Endodermal cell (in vitro differentiated cells): ENCODE results near the gene DCTD. TPM values are rescaled to one million over a fixed set of nuclear protein-coding genes. Genes with fewer than 3 reads are reported as not detected.
A peak's percentile ranks its signal among the peaks of the same experiment; 100 is the strongest.

ENCODE experiments used
- DNase-seq: peaks from one replicate; pipeline ENCODE4 v3.0.0-alpha.2; 2017
- H3K27ac ChIP-seq: 2 replicates; pipeline ENCODE4 v1.5.1; 2013; ENCODE audit warnings: mild to moderate bottlenecking, low read depth, low read length, moderate library complexity
- H3K27me3 ChIP-seq: 2 replicates; pipeline ENCODE4 v1.6.1; 2013; ENCODE audit warnings: mild to moderate bottlenecking, low read length, moderate library complexity; ENCODE audit not compliant: insufficient read depth, control insufficient read depth, poor library complexity, severe bottlenecking
- H3K36me3 ChIP-seq: 2 replicates; pipeline ENCODE4 v1.7.0; 2013; ENCODE audit warnings: mild to moderate bottlenecking, low read length, moderate library complexity; ENCODE audit not compliant: control insufficient read depth, insufficient read depth
- H3K4me1 ChIP-seq: one replicate; pipeline ENCODE4 v1.7.0; 2013; ENCODE audit warnings: low read length; ENCODE audit not compliant: control insufficient read depth, insufficient read depth
- H3K4me3 ChIP-seq: 2 replicates; pipeline ENCODE4 v1.5.1; 2013; ENCODE audit warnings: mild to moderate bottlenecking, low read length, moderate library complexity
- H3K9ac ChIP-seq: 2 replicates; pipeline ENCODE4 v1.6.1; 2013; ENCODE audit warnings: mild to moderate bottlenecking, low read length, moderate library complexity; ENCODE audit not compliant: poor library complexity, severe bottlenecking; ENCODE audit errors: extremely low read depth
- H3K9me3 ChIP-seq: 2 replicates; pipeline ENCODE4 v1.6.1; 2013; ENCODE audit warnings: mild to moderate bottlenecking, low read length, moderate library complexity; ENCODE audit not compliant: control insufficient read depth
- H3K27ac Mint-ChIP-seq: 2 replicates; pipeline ENCODE4 v1.8.0; 2020; ENCODE audit warnings: mixed read lengths
- H3K27me3 Mint-ChIP-seq: 2 replicates; pipeline ENCODE4 v1.8.0; 2021; ENCODE audit warnings: mild to moderate bottlenecking, mixed read lengths; ENCODE audit not compliant: insufficient read depth
- H3K36me3 Mint-ChIP-seq: 2 replicates; pipeline ENCODE4 v1.8.0; 2020; ENCODE audit warnings: low read depth, mixed read lengths
- H3K4me1 Mint-ChIP-seq: 2 replicates; pipeline ENCODE4 v1.8.0; 2020; ENCODE audit warnings: mixed read lengths
- H3K4me3 Mint-ChIP-seq: 2 replicates; pipeline ENCODE4 v1.8.0; 2020; ENCODE audit warnings: mild to moderate bottlenecking, moderate library complexity, mixed read lengths
- H3K9me3 Mint-ChIP-seq: 2 replicates; pipeline ENCODE4 v1.8.0; 2020; ENCODE audit warnings: mild to moderate bottlenecking, mixed read lengths
- CTCF ChIP-seq: fragments of 200-600 bp; sonication (generic); conservative IDR thresholded peaks from 2 replicates; pipeline ENCODE4 v1.5.0; 2021; ENCODE audit warnings: antibody characterized with exemption, mild to moderate bottlenecking
- WGBS, 2 experiments: methylation state at CpG; one replicate each; pipeline versions ENCODE4 v1.1.5 to v1.1.7; 2013; ENCODE audit warnings: missing lambda C conversion rate in 2 of 2, mixed read lengths in 1 of 2; ENCODE audit not compliant: insufficient coverage in 1 of 2, insufficient read length in 1 of 2; 5-methylcytosine and 5-hydroxymethylcytosine counted together
- long read RNA-seq, 4 experiments: library from polyadenylated mRNA in 2 of 4; library from RNA in 1 of 4; library from capped mRNA in 1 of 4; stranded (forward) in 3 of 4; unstranded in 1 of 4; transcript quantifications; one replicate each; pipeline ENCODE4 v2.0.0, GENCODE V29; 2020 to 2021; ENCODE audit warnings: inconsistent platforms in 1 of 4
- polyA plus RNA-seq, 2 experiments: library from polyadenylated mRNA; stranded (reverse); fragments of 50-300 nt; gene quantifications; one replicate each; pipeline ENCODE4 v1.2.3, GENCODE V29; 2013
- total RNA-seq, 2 donors: library from RNA; stranded (reverse); fragmentation: NEBNext Ultra II Directional in 1 of 2; extraction: Animal tissue kit (Norgen Biotek cat#: 25700) in 1 of 2; gene quantifications; 2 replicates in 1 of 2; 3 replicates in 1 of 2; pipeline ENCODE4 v1.2.1, GENCODE V29; 2021

The DCTD gene
- 100 to 1,000 TPM; 104 to 111 TPM for total RNA-seq
- 80.2 TPM for polyA plus RNA-seq (2013, experiment 1 of 2)
- polyA plus RNA-seq (2013, experiment 2 of 2): 68.5 TPM
- long read RNA-seq, experiment 1, transcript DCTD-202 (6 exons, 1,972 nt): minor isoform, 14 of 61 reads
- long read RNA-seq, experiment 1, transcript DCTD-201 (6 exons, 1,931 nt): major isoform, 23 of 61 reads
- long read RNA-seq, experiment 1, partial matches to known transcripts: 8 of 61 reads
- long read RNA-seq, experiment 1, other reads (novel, unspliced or antisense): 16 of 61 reads
- long read RNA-seq, experiment 2, transcript DCTD-202 (6 exons, 1,972 nt): minor isoform, 24 of 163 reads
- long read RNA-seq, experiment 2, transcript DCTD-201 (6 exons, 1,931 nt): major isoform, 87 of 163 reads
- long read RNA-seq, experiment 2, partial matches to known transcripts: 19 of 163 reads
- long read RNA-seq, experiment 2, other reads (novel, unspliced or antisense): 25 of 163 reads
- long read RNA-seq, experiment 3, transcript DCTD-213 (7 exons, 794 nt): minor isoform, 6 of 340 reads
- long read RNA-seq, experiment 3, transcript DCTD-202 (6 exons, 1,972 nt): minor isoform, 86 of 340 reads
- long read RNA-seq, experiment 3, transcript DCTD-201 (6 exons, 1,931 nt): major isoform, 197 of 340 reads
- long read RNA-seq, experiment 3, partial matches to known transcripts: 14 of 340 reads
- long read RNA-seq, experiment 3, other reads (novel, unspliced or antisense): 32 of 340 reads
- long read RNA-seq, experiment 4, transcript DCTD-201 (6 exons, 1,931 nt): major isoform, 53 of 109 reads
- long read RNA-seq, experiment 4, transcript DCTD-202 (6 exons, 1,972 nt): minor isoform, 34 of 109 reads
- long read RNA-seq, experiment 4, partial matches to known transcripts: 10 of 109 reads
- long read RNA-seq, experiment 4, other reads (novel, unspliced or antisense): 8 of 109 reads

GRCh38 chr4:182917182-182918043 lies at the start of gene DCTD:
DCTD (minus strand) TSS chr4:182917386; CDS start chr4:182915568, 1,818 bp downstream.
- H3K27me3 Mint-ChIP-seq: no peaks in the 10 kb centered on the region
- H3K9me3 Mint-ChIP-seq: no peaks in the 10 kb centered on the region

GRCh38 chr4:182960746-182961145 lies 43.6 kb upstream of the DCTD start:
- no peaks in the 10 kb centered on the region for H3K36me3 ChIP-seq
- Mint-ChIP-seq H3K9me3 (peaks cover 18% of the 10 kb centered on the region), H3K27ac (no peak overlapping the region), H3K4me1 (no peaks in the 10 kb centered on the region), H3K36me3 (no peaks in the 10 kb centered on the region), H3K27me3 (no peaks in the 10 kb centered on the region), H3K4me3 (no peak overlapping the region)
- no peaks in the 10 kb centered on the region for H3K4me1 ChIP-seq
- no peak for TF ChIP-seq CTCF
- H3K27ac ChIP-seq: no peak overlapping the region
- DNase-seq: no peak
- H3K27me3 ChIP-seq: no peaks in the 10 kb centered on the region
- H3K9me3 ChIP-seq: peaks cover 15% of the 10 kb centered on the region
- 95 to 100% methylated on average over 1 of the region's 1 CpG for WGBS, 2 experiments
- H3K9ac ChIP-seq: no peak overlapping the region
- H3K4me3 ChIP-seq: no peak overlapping the region

More at GRCh38 chr4:182917182-182918043, at the start of gene DCTD:
- Histone ChIP-seq H3K4me1 (peaks cover 4% of the 10 kb centered on the region), H3K36me3 (peaks cover 27% of the 10 kb centered on the region), H3K4me3 (peak within 1 kb of the TSS; percentile 83), H3K9me3 (no peaks in the 10 kb centered on the region), H3K9ac (peak within 1 kb of the TSS; percentile 67), H3K27me3 (no peaks in the 10 kb centered on the region), H3K27ac (peak within 1 kb of the TSS; percentile 68)
- Mint-ChIP-seq H3K4me3 (peak within 1 kb of the TSS; percentile 80), H3K36me3 (peaks cover 29% of the 10 kb centered on the region), H3K27ac (peak within 1 kb of the TSS; percentile 96), H3K4me1 (peaks cover 28% of the 10 kb centered on the region)
- peak; percentile 69 for TF ChIP-seq CTCF
- peak; percentile 88 for DNase-seq
- WGBS, 2 experiments: 0 to 1% methylated on average over 28 to 106 of the region's 106 CpGs

GRCh38 chr4:182960228-182960627 lies 43.0 kb upstream of the DCTD start:
- TF ChIP-seq CTCF: no peak
- H3K27ac ChIP-seq: no peak overlapping the region
- H3K36me3 Mint-ChIP-seq: no peaks in the 10 kb centered on the region
- WGBS, 2 experiments: 88% methylated on average over 6 to 9 of the region's 9 CpGs
- no peaks in the 10 kb centered on the region for H3K4me1 Mint-ChIP-seq
- no peaks in the 10 kb centered on the region for H3K4me1 ChIP-seq
- peaks cover 18% of the 10 kb centered on the region for H3K9me3 Mint-ChIP-seq
- no peak overlapping the region for H3K4me3 ChIP-seq
- no peaks in the 10 kb centered on the region for H3K27me3 Mint-ChIP-seq
- no peak overlapping the region for H3K4me3 Mint-ChIP-seq
- H3K27me3 ChIP-seq: no peaks in the 10 kb centered on the region
- no peak overlapping the region for H3K27ac Mint-ChIP-seq
- no peak overlapping the region for H3K9ac ChIP-seq
- no peak for DNase-seq
- H3K36me3 ChIP-seq: no peaks in the 10 kb centered on the region
- peaks cover 15% of the 10 kb centered on the region for H3K9me3 ChIP-seq
